HEK293T (cell line): Measurements from ENCODE around the gene WBP1L.

ENCODE experiments used
- ELF4 ChIP-seq: fragments of 450-650 bp; IDR thresholded peaks from 2 replicates; pipeline ENCODE4 v1.6.1; 2017; ENCODE audit warnings: antibody characterized with exemption
- SUZ12 ChIP-seq: fragments of 450-650 bp; IDR thresholded peaks from 2 replicates; pipeline ENCODE4 v1.6.1; 2016; ENCODE audit warnings: mild to moderate bottlenecking
- TARDBP ChIP-seq: fragments of 450-650 bp; IDR thresholded peaks from 2 replicates; pipeline ENCODE4 v1.6.1; 2016
- TF ChIP-seq, protein P1 (sequence below): fragments of 450-650 bp; IDR thresholded peaks from 2 replicates; pipeline ENCODE4 v1.6.1; 2016

DNA sequence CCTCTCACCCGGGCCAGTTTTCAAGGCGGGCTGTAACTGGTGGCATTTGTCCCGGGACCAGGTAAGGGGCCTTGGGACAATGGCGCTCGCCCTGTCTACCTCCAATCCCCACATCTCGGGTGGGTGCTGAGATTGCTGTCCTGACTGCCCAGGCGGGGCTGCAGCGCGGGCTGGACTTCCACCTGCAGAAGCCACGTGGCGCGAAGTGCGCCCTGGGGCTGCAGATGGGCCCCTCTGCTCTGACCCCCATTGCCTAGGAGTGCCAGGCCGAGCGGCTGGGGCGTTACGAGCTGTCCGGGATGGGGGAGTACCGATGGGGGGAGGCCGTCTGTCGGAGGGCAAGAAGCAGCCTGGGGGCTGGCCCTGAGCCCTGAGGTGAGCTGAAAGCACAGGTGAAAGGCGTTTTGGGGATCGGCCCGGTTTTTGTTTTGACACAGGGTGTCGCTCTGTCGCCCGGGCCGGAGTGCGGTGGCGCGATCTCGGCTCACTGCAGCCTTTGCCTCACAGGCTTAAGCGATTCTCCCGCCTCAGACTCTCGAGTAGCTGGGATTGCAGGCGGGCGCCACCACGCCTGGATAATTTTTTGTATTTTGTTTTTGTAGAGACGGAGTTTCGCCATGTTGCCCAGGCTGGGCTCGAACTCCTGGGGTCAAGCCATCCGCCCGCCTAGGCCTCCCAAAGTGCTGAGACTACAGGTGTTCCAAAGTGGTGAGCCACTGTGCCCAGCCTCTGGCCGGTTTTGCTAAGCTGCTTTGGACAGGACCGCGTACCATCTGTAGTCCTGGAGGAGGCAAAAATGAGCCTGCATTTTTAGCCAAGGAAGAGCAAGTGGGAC lies 28.9 kb upstream of the WBP1L start, which contains the start of gene SFXN2:
- TF ChIP-seq TARDBP, result no peak
- no peak; the same call in 1 of the 2 replicates for TF ChIP-seq ELF4
- TF ChIP-seq SUZ12, result no peak
- TF ChIP-seq, protein P1, sequence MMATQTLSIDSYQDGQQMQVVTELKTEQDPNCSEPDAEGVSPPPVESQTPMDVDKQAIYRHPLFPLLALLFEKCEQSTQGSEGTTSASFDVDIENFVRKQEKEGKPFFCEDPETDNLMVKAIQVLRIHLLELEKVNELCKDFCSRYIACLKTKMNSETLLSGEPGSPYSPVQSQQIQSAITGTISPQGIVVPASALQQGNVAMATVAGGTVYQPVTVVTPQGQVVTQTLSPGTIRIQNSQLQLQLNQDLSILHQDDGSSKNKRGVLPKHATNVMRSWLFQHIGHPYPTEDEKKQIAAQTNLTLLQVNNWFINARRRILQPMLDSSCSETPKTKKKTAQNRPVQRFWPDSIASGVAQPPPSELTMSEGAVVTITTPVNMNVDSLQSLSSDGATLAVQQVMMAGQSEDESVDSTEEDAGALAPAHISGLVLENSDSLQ, result no peak
